HG03039 (cell line): ENCODE data around the gene FAM90A26.
"Not testable (repeated sequence)": the region's sequence is repeated elsewhere in the genome, so short reads cannot be mapped to it uniquely, and the experiment has no call there.

Experiments used
- ATAC-seq: cut with Tn5 transposase; IDR thresholded peaks from one replicate; pipeline ENCODE4 v1.9.1; 2021; ENCODE audit warnings: mild to moderate bottlenecking, moderate library complexity; ENCODE audit not compliant: unreplicated experiment

FAM90A26 gene

GRCh38 chr4:9158392-9158791 is 11.8 kb upstream of the FAM90A26 start:
- ATAC-seq, result not testable (repeated sequence)

GRCh38 chr4:9160046-9160445 is 10.2 kb upstream of the FAM90A26 start:
- not testable (repeated sequence) for ATAC-seq

GRCh38 chr4:9165990-9166389 is 4.2 kb upstream of the FAM90A26 start:
- not testable (repeated sequence) for ATAC-seq

GRCh38 chr4:9210357-9210756 is 40.1 kb downstream of the FAM90A26 start, which contains the start of gene USP17L10:
TSS of gene USP17L10 (plus strand) at chr4:9210657. CDS start at chr4:9210657, 0 bp downstream.
- ATAC-seq, result not testable (repeated sequence)

- ATAC-seq, result not testable (repeated sequence)
Observed at GRCh38 chr4:9214701-9215100, 44.5 kb downstream of the FAM90A26 start.

GRCh38 chr4:9215105-9215504 is 44.9 kb downstream of the FAM90A26 start, which contains the start of gene USP17L11:
TSS of gene USP17L11 (plus strand) at chr4:9215405. CDS start at chr4:9215405, 0 bp downstream.
- ATAC-seq, result not testable (repeated sequence)

- ATAC-seq, result not testable (repeated sequence)
Observed at GRCh38 chr4:9219852-9220251, 49.6 kb downstream of the FAM90A26 start, which contains the start of gene USP17L12. TSS of gene USP17L12 (plus strand) at chr4:9220152. CDS start at chr4:9220152, 0 bp downstream.

- ATAC-seq, result not testable (repeated sequence)
Observed at GRCh38 chr4:9224596-9224995, 54.4 kb downstream of the FAM90A26 start, which contains the start of gene USP17L13. TSS of gene USP17L13 (plus strand) at chr4:9224896. CDS start at chr4:9224896, 0 bp downstream.
